ENCODE results near the gene EXOC4.

The EXOC4 gene

DNA sequence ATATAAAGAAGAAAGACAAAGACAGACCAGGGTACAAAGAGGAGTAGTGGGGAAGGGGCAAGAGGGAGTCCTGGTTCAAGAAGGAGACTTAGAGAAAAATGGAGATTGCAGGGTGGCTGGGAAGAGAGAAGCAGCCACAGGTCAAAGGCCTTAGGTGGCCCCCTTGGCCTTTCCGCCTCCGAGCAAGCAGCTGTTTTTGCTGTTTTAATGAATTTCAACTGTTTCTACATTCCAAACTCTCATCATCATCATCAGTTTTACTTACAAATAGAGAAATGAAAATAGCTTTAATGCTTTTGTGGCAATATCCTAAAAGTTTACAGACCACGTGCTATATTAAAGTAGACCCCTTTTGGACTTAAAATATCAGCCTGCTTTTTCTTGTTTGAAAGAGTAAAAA is 399.7 kb downstream of the EXOC4 start:
- Mint-ChIP-seq H3K4me3 (no peak overlapping the region), H3K27me3 (no peaks in the 10 kb centered on the region), H3K36me3 (ENCODE audit: low read depth) (no peaks in the 10 kb centered on the region), H3K4me1 (ENCODE audit: low read depth) (no peaks in the 10 kb centered on the region), H3K9me3 (no peaks in the 10 kb centered on the region), H3K27ac (no peak overlapping the region)
- no peak for DNase-seq

DNA sequence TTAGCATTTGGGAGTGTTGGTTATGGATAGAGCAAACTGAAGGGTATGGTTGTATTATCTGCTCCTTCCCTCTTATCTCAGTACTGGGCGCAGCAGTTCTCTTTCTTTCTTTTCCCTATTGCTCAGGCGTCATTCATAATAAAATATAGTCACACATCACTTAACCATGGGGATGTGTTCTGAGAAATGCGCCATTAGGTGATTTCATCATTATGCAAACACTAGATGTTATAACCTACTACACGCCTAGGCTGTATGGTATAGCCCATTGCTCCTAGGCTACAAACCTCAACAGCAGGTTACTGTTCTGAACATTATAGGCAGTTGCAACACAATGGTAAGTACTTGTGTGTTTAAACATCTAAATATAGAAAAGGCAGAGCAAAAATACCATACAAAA is 401.7 kb downstream of the EXOC4 start:
- Mint-ChIP-seq H3K4me3 (no peak overlapping the region), H3K9me3 (no peaks in the 10 kb centered on the region), H3K27ac (no peak overlapping the region), H3K36me3 (ENCODE audit: low read depth) (no peaks in the 10 kb centered on the region), H3K4me1 (ENCODE audit: low read depth) (peaks cover 4% of the 10 kb centered on the region), H3K27me3 (no peaks in the 10 kb centered on the region)
- DNase-seq, result no peak

GRCh38 chr7:133662276-133662675 is 409.4 kb downstream of the EXOC4 start:
- DNase-seq, result no peak
- H3K27me3 Mint-ChIP-seq, result no peaks in the 10 kb centered on the region
- no peak overlapping the region for H3K27ac Mint-ChIP-seq
- peaks cover 4% of the 10 kb centered on the region for H3K4me1 Mint-ChIP-seq (ENCODE audit: low read depth)
- H3K9me3 Mint-ChIP-seq, result no peaks in the 10 kb centered on the region
- no peak overlapping the region for H3K4me3 Mint-ChIP-seq
- peaks cover 13% of the 10 kb centered on the region for H3K36me3 Mint-ChIP-seq (ENCODE audit: low read depth)

DNA sequence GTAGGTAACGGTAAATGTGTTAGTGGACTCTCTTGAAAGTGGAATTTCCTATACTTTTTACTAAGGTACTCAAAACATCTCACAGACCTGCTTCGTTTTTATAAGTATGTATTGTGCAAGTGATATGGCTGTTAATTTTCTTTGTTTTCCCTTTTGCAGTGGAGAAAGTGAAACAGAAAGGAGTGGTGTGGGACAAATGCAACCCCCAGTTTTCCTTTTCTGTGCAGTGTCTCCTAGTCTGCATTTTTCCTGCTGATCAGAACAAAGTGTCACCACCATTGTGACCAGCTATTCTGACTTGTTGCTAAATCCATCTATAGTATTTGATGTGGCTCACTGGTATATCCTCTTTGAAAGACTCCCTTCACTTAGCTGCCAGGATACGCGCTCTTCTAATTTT is 410.0 kb downstream of the EXOC4 start:
- peaks cover 4% of the 10 kb centered on the region for H3K4me1 Mint-ChIP-seq (ENCODE audit: low read depth)

DNA sequence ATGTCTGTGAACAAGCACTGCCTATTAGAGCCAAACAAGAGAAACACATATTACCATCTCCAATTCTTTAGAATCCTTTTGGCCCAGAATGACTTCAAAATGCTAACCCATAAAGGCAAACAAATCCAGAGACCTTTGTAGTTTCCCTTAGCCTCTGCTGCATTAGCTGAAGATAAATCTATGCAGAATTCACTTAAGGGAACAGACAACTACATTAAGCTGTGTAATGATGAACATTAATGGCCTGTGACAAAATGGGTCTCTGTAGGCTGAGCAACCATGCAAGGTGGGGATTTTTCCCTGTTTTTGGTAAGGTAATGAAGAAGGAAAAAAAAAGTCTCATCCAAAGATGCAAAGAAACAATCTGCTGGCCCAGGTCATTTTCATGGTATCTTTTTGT is 411.6 kb downstream of the EXOC4 start:
- no peak overlapping the region for H3K27ac Mint-ChIP-seq
- no peaks in the 10 kb centered on the region for H3K27me3 Mint-ChIP-seq
- H3K4me3 Mint-ChIP-seq, result no peak overlapping the region
- H3K9me3 Mint-ChIP-seq, result no peaks in the 10 kb centered on the region
- no peaks in the 10 kb centered on the region for H3K4me1 Mint-ChIP-seq (ENCODE audit: low read depth)
- peaks cover 13% of the 10 kb centered on the region for H3K36me3 Mint-ChIP-seq (ENCODE audit: low read depth)
- DNase-seq, result no peak

More for the DNA sequence above, 410.0 kb downstream of the EXOC4 start:
- Mint-ChIP-seq H3K36me3 (ENCODE audit: low read depth) (peaks cover 13% of the 10 kb centered on the region), H3K27me3 (no peaks in the 10 kb centered on the region), H3K9me3 (no peaks in the 10 kb centered on the region), H3K4me3 (no peak overlapping the region), H3K27ac (no peak overlapping the region)
- DNase-seq, result no peak

DNA sequence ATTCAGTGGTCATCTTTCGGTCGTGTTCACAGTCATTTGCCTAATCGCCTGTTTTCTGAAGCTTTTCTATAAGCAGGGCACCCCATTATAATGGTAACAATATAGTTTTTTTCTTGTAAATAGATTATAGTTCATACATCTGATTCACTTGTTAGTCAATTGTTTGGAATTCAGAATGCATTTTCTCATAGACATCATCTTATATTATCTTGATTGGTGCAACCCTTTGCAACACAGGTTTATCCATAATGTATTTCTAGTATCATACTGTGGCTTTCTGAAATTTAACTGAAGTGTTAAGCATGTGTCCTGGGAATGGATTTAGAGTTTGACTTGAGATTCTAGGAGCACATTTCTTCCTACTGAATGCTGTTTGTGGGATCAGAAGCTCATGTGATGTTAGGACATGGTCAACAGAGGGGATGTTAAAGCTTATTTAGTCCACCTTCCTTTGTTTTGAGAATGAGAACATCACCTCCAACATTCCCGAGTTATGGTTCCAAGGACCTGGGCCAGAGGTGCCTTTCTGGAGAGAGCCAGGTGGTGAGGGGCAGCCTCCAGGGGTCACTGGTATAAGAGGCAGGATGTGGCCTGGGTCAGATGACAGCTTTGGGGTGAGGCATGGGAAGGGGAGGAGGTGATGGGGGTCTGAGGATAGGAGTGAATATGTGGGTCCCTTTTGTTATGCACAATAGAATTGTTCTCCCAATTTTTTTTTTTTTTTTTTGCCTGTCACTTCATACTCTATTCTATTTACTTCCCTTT is 415.6 kb downstream of the EXOC4 start:
- peaks cover 6% of the 10 kb centered on the region for H3K36me3 Mint-ChIP-seq (ENCODE audit: low read depth)
- H3K27me3 Mint-ChIP-seq, result no peaks in the 10 kb centered on the region
- no peak overlapping the region for H3K27ac Mint-ChIP-seq
- H3K4me3 Mint-ChIP-seq, result no peak overlapping the region
- no peak for DNase-seq
- no peaks in the 10 kb centered on the region for H3K9me3 Mint-ChIP-seq
- no peaks in the 10 kb centered on the region for H3K4me1 Mint-ChIP-seq (ENCODE audit: low read depth)

GRCh38 chr7:133669061-133669455 is 416.2 kb downstream of the EXOC4 start:
- H3K27ac Mint-ChIP-seq, result no peak overlapping the region
- no peak overlapping the region for H3K4me3 Mint-ChIP-seq
- peaks cover under 1% of the 10 kb centered on the region for H3K36me3 Mint-ChIP-seq (ENCODE audit: low read depth)

DNA sequence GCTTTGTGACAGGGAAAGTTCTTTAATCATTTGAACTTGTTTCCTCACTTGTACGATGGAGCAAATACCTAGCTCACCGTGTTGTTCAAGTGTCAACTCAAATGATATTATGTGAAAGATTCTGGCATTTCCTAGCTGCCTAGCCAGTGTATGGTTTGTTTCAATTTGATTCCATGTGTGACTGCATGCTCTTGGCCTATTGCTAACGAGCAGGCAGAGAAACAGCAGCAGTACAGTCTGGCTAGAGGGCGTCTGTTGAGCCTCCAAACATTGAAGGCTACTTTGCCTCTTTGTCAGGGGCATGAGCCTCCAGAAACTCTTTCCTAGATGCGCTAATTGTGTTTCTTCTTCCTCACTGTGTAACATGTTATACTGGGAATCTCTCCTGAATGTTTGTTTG is 417.4 kb downstream of the EXOC4 start:
- Mint-ChIP-seq H3K9me3 (no peaks in the 10 kb centered on the region), H3K4me3 (no peak overlapping the region), H3K4me1 (ENCODE audit: low read depth) (no peaks in the 10 kb centered on the region), H3K27ac (no peak overlapping the region), H3K27me3 (no peaks in the 10 kb centered on the region), H3K36me3 (ENCODE audit: low read depth) (no peaks in the 10 kb centered on the region)
- DNase-seq, result no peak

More at GRCh38 chr7:133669061-133669455, 416.2 kb downstream of the EXOC4 start:
- H3K9me3 Mint-ChIP-seq, result no peaks in the 10 kb centered on the region
- H3K4me1 Mint-ChIP-seq (ENCODE audit: low read depth), result no peaks in the 10 kb centered on the region
- DNase-seq, result no peak
- no peaks in the 10 kb centered on the region for H3K27me3 Mint-ChIP-seq

- H3K27ac Mint-ChIP-seq, result no peak overlapping the region
- no peaks in the 10 kb centered on the region for H3K9me3 Mint-ChIP-seq
- no peak for DNase-seq
- H3K36me3 Mint-ChIP-seq (ENCODE audit: low read depth), result no peaks in the 10 kb centered on the region
- H3K27me3 Mint-ChIP-seq, result no peaks in the 10 kb centered on the region
- H3K4me1 Mint-ChIP-seq (ENCODE audit: low read depth), result peaks cover 3% of the 10 kb centered on the region
- no peak overlapping the region for H3K4me3 Mint-ChIP-seq
Observed at GRCh38 chr7:133672866-133673265, 420.0 kb downstream of the EXOC4 start.

DNA sequence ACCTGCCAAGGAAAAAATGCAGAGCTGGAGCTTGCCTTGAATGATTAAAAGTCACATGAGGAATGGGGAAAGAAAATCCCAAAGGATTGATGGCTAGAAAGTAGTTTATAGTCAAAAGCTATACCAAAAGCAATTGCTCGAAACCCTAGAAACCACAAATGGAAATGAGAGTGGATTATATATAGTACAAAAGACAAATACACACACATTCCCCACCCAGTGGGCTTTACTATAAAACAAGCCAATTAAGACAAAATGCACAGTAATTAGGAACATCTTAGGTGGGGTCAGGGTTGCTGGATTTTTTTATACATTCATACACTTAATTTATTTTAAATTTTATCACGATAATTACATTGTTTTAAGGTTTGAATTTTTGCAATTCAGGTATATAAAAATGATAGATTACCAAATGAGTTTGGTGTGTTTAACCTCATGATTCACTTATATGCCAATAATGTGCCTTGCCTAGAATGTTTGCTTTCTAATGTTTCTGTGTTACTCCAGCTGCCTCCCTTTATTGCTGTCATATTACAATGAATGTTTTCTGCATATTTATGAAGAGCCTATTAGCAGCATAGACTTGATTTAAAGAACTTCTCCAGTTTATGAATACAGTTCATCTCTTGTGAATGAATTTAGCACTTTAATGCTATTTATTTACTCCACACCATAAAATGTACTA is 421.3 kb downstream of the EXOC4 start:
- Mint-ChIP-seq H3K4me1 (ENCODE audit: low read depth) (peaks cover 3% of the 10 kb centered on the region), H3K36me3 (ENCODE audit: low read depth) (no peaks in the 10 kb centered on the region), H3K4me3 (no peak overlapping the region), H3K27ac (no peak overlapping the region), H3K9me3 (no peaks in the 10 kb centered on the region), H3K27me3 (no peaks in the 10 kb centered on the region)
- no peak for DNase-seq

GRCh38 chr7:133675510-133676218 is 422.8 kb downstream of the EXOC4 start:
- DNase-seq, result no peak
- Mint-ChIP-seq H3K9me3 (no peaks in the 10 kb centered on the region), H3K27ac (no peak overlapping the region), H3K27me3 (no peaks in the 10 kb centered on the region), H3K4me1 (ENCODE audit: low read depth) (peaks cover 3% of the 10 kb centered on the region), H3K36me3 (ENCODE audit: low read depth) (peaks cover 4% of the 10 kb centered on the region), H3K4me3 (no peak overlapping the region)

- no peak overlapping the region for H3K27ac Mint-ChIP-seq
- no peaks in the 10 kb centered on the region for H3K27me3 Mint-ChIP-seq
- H3K9me3 Mint-ChIP-seq, result no peaks in the 10 kb centered on the region
- H3K4me3 Mint-ChIP-seq, result no peak overlapping the region
- H3K36me3 Mint-ChIP-seq (ENCODE audit: low read depth), result peaks cover 4% of the 10 kb centered on the region
- DNase-seq, result no peak
- peaks cover 3% of the 10 kb centered on the region for H3K4me1 Mint-ChIP-seq (ENCODE audit: low read depth)
Observed at GRCh38 chr7:133676805-133677370, 424.0 kb downstream of the EXOC4 start.

DNA sequence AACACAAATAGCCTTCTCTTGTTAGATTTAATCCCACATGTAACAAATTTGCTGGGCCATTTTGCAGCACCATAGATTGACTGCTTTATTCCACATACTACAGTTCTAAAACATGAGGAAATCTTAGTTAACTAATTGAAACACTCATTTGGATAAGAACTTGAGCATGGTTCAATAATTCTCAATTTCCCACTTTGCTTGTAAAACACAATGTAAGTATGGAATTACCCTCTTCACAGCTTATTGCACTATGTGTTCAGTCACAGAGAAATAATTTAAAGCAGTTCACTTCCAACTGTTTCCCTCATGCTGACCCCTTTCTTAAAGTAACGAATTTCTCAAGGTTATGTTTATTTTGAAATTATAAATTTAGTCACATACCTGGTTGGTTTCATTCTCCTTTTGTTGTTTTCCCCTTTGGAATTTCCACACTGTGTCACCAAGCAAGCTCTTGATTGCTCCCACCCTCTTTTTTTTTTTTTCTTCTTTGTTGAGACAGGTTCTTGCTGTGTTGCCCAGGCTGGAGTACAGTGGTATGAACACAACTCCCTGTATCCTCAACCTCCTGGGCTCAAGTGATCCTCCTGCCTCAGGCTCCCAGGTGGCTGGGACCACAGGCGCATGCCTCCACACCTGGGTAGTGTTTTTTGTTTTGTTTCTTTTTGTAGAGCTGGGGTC is 425.4 kb downstream of the EXOC4 start:
- DNase-seq, result no peak
- Mint-ChIP-seq H3K27me3 (no peaks in the 10 kb centered on the region), H3K27ac (no peak overlapping the region), H3K4me1 (ENCODE audit: low read depth) (peaks cover 14% of the 10 kb centered on the region), H3K4me3 (no peak overlapping the region), H3K36me3 (ENCODE audit: low read depth) (peaks cover 4% of the 10 kb centered on the region), H3K9me3 (no peaks in the 10 kb centered on the region)

- no peak for DNase-seq
- Mint-ChIP-seq H3K27me3 (no peaks in the 10 kb centered on the region), H3K36me3 (ENCODE audit: low read depth) (peaks cover 4% of the 10 kb centered on the region)
Observed at GRCh38 chr7:133679977-133680376, 427.1 kb downstream of the EXOC4 start.

More at GRCh38 chr7:133679977-133680376, 427.1 kb downstream of the EXOC4 start:
- Mint-ChIP-seq H3K9me3 (no peaks in the 10 kb centered on the region), H3K27ac (no peak overlapping the region), H3K4me3 (no peak overlapping the region), H3K4me1 (ENCODE audit: low read depth) (peaks cover 14% of the 10 kb centered on the region)

Measured in activated T-cell treated with anti-CD3 and anti-CD28 coated beads, Interleukin-2, amount 50 U/mL, for 24 hours (primary cell).